Measurements from ENCODE around the gene HMCN1.

The HMCN1 gene

GRCh38 chr1:185972096-185972850 is 238.1 kb downstream of the HMCN1 start:
- DNase-seq = no peak

GRCh38 chr1:185973645-185974044 is 239.5 kb downstream of the HMCN1 start:
- no peak for DNase-seq

- DNase-seq = no peak
Measured at GRCh38 chr1:185974367-185975170, 240.4 kb downstream of the HMCN1 start.

- no peak for DNase-seq
Measured at GRCh38 chr1:185980891-185981290, 246.7 kb downstream of the HMCN1 start.

GRCh38 chr1:185984113-185984836 is 250.1 kb downstream of the HMCN1 start:
- DNase-seq = no peak

GRCh38 chr1:185987611-185988321 is 253.6 kb downstream of the HMCN1 start:
- no peak for DNase-seq

GRCh38 chr1:185990565-185990964 is 256.4 kb downstream of the HMCN1 start:
- DNase-seq = no peak

- no peak for DNase-seq
Measured at GRCh38 chr1:185991266-185991665, 257.1 kb downstream of the HMCN1 start.

- no peak for DNase-seq
Measured at GRCh38 chr1:185996211-185996610, 262.0 kb downstream of the HMCN1 start.

- DNase-seq = no peak
Measured at GRCh38 chr1:185998391-185998790, 264.2 kb downstream of the HMCN1 start.

GRCh38 chr1:186002406-186002805 is 268.2 kb downstream of the HMCN1 start:
- DNase-seq = no peak

GRCh38 chr1:186009039-186009737 is 275.0 kb downstream of the HMCN1 start:
- no peak for DNase-seq

- no peak for DNase-seq
Measured at GRCh38 chr1:186014370-186015037, 280.3 kb downstream of the HMCN1 start.

GRCh38 chr1:186016856-186017255 is 282.7 kb downstream of the HMCN1 start:
- no peak for DNase-seq

- DNase-seq = no peak
Measured at GRCh38 chr1:186022184-186022583, 288.0 kb downstream of the HMCN1 start.

GRCh38 chr1:186026946-186027345 is 292.8 kb downstream of the HMCN1 start:
- DNase-seq = no peak

GRCh38 chr1:186027621-186028020 is 293.4 kb downstream of the HMCN1 start:
- no peak for DNase-seq

GRCh38 chr1:186030453-186030852 is 296.3 kb downstream of the HMCN1 start:
- DNase-seq = no peak

- DNase-seq = no peak
Measured at GRCh38 chr1:186033847-186034271, 299.7 kb downstream of the HMCN1 start.

GRCh38 chr1:186042230-186042629 is 308.0 kb downstream of the HMCN1 start:
- no peak for DNase-seq

- DNase-seq = no peak
Measured at GRCh38 chr1:186043296-186043695, 309.1 kb downstream of the HMCN1 start.
